Activated T-helper 17 cell treated with anti-CD3 and anti-CD28 coated beads, Interleukin-2, amount 50 U/mL, for 72 hours (primary cell): ENCODE data around the gene INSM1. TPM values are rescaled to one million over a fixed set of nuclear protein-coding genes. Genes with fewer than 3 reads are reported as not detected.

Experiments used
- ATAC-seq: fragments of 150-1000 bp; cut with Tn5 transposase; replicated peaks from 2 replicates; pipeline ENCODE4 v1.10.0; 2021; ENCODE audit warnings: mild to moderate bottlenecking, moderate library complexity
- H3K27ac Mint-ChIP-seq: one replicate; pipeline ENCODE4 v1.8.0; 2022; ENCODE audit warnings: mixed read lengths
- H3K27me3 Mint-ChIP-seq: one replicate; pipeline ENCODE4 v1.8.0; 2022; ENCODE audit warnings: mixed read lengths
- H3K36me3 Mint-ChIP-seq: one replicate; pipeline ENCODE4 v1.8.0; 2022; ENCODE audit warnings: low read depth, mild to moderate bottlenecking, mixed read lengths
- H3K4me1 Mint-ChIP-seq: one replicate; pipeline ENCODE4 v1.8.0; 2022; ENCODE audit warnings: mixed read lengths
- H3K4me3 Mint-ChIP-seq: one replicate; pipeline ENCODE4 v1.8.0; 2022; ENCODE audit warnings: mild to moderate bottlenecking, mixed read lengths
- H3K9me3 Mint-ChIP-seq: one replicate; pipeline ENCODE4 v1.8.0; 2022; ENCODE audit warnings: mixed read lengths
- total RNA-seq, 2 donors: library from RNA; stranded (reverse); gene quantifications; one replicate each; pipeline ENCODE4 v1.2.3, GENCODE V29; 2022

The INSM1 gene
- total RNA-seq, 2 donors from 2014 or later = 2.8 TPM; not detected in 1

DNA sequence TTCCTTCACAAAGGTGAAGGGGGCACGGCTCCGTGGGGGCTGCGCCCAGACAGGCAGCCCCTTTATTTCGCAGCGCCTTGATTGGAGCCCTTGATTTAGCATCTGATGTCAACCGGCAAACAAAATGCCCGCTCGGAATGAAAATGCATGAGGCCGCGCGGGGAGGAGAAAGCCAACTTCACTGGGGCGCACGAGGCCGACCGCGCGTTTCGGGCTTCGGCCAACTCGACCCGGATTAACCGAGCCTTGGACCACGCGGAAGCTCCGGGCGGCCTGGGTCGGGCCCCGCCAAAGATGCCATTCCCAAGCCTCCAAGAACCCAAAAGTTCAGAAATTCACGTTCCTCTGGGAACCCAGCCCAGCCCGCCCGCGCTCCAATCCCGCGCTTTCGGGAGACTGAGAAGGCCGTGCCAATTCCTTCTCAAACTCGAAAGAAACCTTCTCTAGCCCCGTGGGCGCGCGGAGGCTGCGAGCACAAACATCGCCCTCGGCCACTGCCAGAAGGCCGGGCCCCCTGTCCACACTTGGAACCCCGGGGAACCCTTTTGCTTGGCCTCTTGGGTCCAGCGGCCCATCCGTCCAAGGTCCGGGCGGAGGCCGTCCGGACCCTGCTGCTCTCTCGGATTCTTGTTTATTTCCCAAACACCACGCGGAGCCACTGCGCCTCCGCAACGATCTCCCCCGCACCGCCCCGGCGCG, 879 bp upstream of the INSM1 start:
- Mint-ChIP-seq H3K27me3 (peaks cover 56% of the 10 kb centered on the region), H3K4me3 (peak overlapping the region; percentile 71), H3K9me3 (no peaks in the 10 kb centered on the region), H3K27ac (no peak overlapping the region), H3K36me3 (peaks cover 13% of the 10 kb centered on the region), H3K4me1 (peaks cover 4% of the 10 kb centered on the region)
- no peak for ATAC-seq

GRCh38 chr20:20368418-20369249, 730 bp downstream of the INSM1 start:
- peaks cover 13% of the 10 kb centered on the region for H3K36me3 Mint-ChIP-seq
- H3K4me3 Mint-ChIP-seq = no peak overlapping the region
- peak; percentile 30 for ATAC-seq
- peaks cover 4% of the 10 kb centered on the region for H3K4me1 Mint-ChIP-seq
- H3K27me3 Mint-ChIP-seq = peaks cover 48% of the 10 kb centered on the region
- H3K27ac Mint-ChIP-seq = no peak overlapping the region
- H3K9me3 Mint-ChIP-seq = no peaks in the 10 kb centered on the region

DNA sequence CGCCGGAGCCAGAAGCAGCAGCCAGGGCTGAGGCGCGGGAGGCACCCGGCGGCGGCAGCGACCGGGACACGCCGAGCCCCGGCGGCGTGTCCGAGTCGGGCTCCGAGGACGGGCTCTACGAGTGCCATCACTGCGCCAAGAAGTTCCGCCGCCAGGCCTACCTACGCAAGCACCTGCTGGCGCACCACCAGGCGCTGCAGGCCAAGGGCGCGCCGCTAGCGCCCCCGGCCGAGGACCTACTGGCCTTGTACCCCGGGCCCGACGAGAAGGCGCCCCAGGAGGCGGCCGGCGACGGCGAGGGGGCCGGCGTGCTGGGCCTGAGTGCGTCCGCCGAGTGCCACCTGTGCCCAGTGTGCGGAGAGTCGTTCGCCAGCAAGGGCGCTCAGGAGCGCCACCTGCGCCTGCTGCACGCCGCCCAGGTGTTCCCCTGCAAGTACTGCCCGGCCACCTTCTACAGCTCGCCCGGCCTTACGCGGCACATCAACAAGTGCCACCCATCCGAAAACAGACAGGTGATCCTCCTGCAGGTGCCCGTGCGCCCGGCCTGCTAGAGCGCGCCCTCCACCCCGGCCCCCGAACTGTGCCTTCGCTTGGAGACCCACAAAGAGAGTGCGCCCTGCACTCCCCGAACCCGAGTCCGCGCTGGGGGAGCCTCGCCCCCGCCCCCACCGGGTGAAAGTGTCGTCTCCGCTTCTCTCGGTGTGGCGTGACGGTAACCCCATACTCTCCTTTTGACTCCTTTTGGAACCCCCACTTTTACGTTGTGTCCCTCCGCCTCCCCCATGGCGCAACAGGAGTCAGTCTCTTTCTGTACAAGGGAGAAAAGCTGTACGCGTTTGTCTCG, 1.6 kb downstream of the INSM1 start:
- no peak overlapping the region for H3K27ac Mint-ChIP-seq
- peaks cover 47% of the 10 kb centered on the region for H3K27me3 Mint-ChIP-seq
- peaks cover 13% of the 10 kb centered on the region for H3K36me3 Mint-ChIP-seq
- no peaks in the 10 kb centered on the region for H3K9me3 Mint-ChIP-seq
- H3K4me1 Mint-ChIP-seq = peaks cover 4% of the 10 kb centered on the region
- peak overlapping the region; percentile 68 for H3K4me3 Mint-ChIP-seq
- peak; percentile 40 for ATAC-seq

GRCh38 chr20:20370094-20370575, 2.2 kb downstream of the INSM1 start:
- Mint-ChIP-seq H3K27ac (no peak overlapping the region), H3K36me3 (peaks cover 13% of the 10 kb centered on the region), H3K27me3 (peaks cover 47% of the 10 kb centered on the region), H3K4me3 (peak overlapping the region; percentile 68), H3K9me3 (no peaks in the 10 kb centered on the region), H3K4me1 (peaks cover 4% of the 10 kb centered on the region)
- no peak for ATAC-seq

DNA sequence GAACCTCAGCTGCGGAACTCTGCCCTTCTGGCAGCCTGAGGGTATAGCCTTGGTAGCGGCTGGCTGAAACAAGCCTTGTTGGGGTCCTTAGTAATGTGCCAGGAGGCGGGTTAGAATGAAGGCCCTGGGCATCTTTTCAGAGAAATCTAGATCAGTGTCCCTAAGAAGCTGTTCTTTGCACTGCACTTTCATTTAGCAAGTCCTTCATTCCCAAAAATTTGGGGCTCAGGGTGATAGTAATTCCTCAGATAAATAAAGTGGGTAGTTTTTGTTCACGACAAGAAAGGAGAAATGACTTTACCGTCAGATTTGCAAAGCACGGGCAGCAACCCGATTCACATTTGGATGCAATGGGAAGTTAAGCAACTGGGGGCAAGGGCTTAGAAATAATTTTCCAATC, 3.2 kb downstream of the INSM1 start:
- no peak for ATAC-seq
- no peaks in the 10 kb centered on the region for H3K9me3 Mint-ChIP-seq
- peaks cover 6% of the 10 kb centered on the region for H3K36me3 Mint-ChIP-seq
- H3K4me1 Mint-ChIP-seq = peaks cover 4% of the 10 kb centered on the region
- H3K27ac Mint-ChIP-seq = no peak overlapping the region
- peaks cover 46% of the 10 kb centered on the region for H3K27me3 Mint-ChIP-seq
- peak overlapping the region; percentile 68 for H3K4me3 Mint-ChIP-seq

- no peak overlapping the region for H3K27ac Mint-ChIP-seq
- H3K27me3 Mint-ChIP-seq = peaks cover 43% of the 10 kb centered on the region
- peaks cover 6% of the 10 kb centered on the region for H3K36me3 Mint-ChIP-seq
- peaks cover 4% of the 10 kb centered on the region for H3K4me1 Mint-ChIP-seq
- ATAC-seq = no peak
- peak overlapping the region; percentile 68 for H3K4me3 Mint-ChIP-seq
- no peaks in the 10 kb centered on the region for H3K9me3 Mint-ChIP-seq
Measured at GRCh38 chr20:20371681-20372080, 3.8 kb downstream of the INSM1 start.

- Mint-ChIP-seq H3K4me3 (no peak overlapping the region), H3K27ac (no peak overlapping the region)
Measured at GRCh38 chr20:20373091-20373571, 5.2 kb downstream of the INSM1 start.

DNA sequence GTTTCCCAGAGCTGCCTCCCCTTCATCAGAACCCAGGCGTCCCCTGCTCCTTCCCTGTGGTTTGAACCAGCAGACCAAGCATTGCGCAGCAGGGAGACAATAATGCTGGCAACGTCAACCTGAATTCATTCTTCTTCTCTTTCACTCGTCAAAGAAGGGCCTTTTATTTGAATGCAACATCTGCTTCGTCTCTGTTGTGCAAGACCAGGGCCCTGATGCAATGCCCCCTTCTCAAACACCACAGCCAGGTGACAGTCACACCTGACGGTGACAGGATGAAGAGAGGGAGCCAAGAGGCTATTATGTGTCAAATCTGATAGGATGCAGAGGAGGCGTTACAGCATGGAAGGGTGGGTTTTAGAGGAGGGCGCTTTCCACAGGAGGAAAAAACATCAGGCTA, 8.0 kb downstream of the INSM1 start:
- Mint-ChIP-seq H3K27ac (no peak overlapping the region), H3K9me3 (no peaks in the 10 kb centered on the region), H3K4me3 (no peak overlapping the region), H3K27me3 (peaks cover 42% of the 10 kb centered on the region), H3K36me3 (no peaks in the 10 kb centered on the region), H3K4me1 (no peaks in the 10 kb centered on the region)
- ATAC-seq = no peak

More at GRCh38 chr20:20373091-20373571, 5.2 kb downstream of the INSM1 start:
- peaks cover 41% of the 10 kb centered on the region for H3K27me3 Mint-ChIP-seq
- no peaks in the 10 kb centered on the region for H3K9me3 Mint-ChIP-seq
- H3K4me1 Mint-ChIP-seq = peaks cover 4% of the 10 kb centered on the region
- ATAC-seq = no peak
- peaks cover 6% of the 10 kb centered on the region for H3K36me3 Mint-ChIP-seq

GRCh38 chr20:20386192-20386591, 18.3 kb downstream of the INSM1 start:
- ATAC-seq = no peak
- Mint-ChIP-seq H3K27me3 (peaks cover 5% of the 10 kb centered on the region), H3K27ac (no peak overlapping the region), H3K4me3 (no peak overlapping the region), H3K9me3 (no peaks in the 10 kb centered on the region), H3K36me3 (no peaks in the 10 kb centered on the region), H3K4me1 (no peaks in the 10 kb centered on the region)

GRCh38 chr20:20390393-20390792, 22.5 kb downstream of the INSM1 start:
- ATAC-seq = no peak
- no peaks in the 10 kb centered on the region for H3K9me3 Mint-ChIP-seq
- no peak overlapping the region for H3K27ac Mint-ChIP-seq
- H3K36me3 Mint-ChIP-seq = peaks cover 33% of the 10 kb centered on the region
- H3K4me3 Mint-ChIP-seq = no peak overlapping the region
- H3K4me1 Mint-ChIP-seq = no peaks in the 10 kb centered on the region
- H3K27me3 Mint-ChIP-seq = no peaks in the 10 kb centered on the region

GRCh38 chr20:20391115-20391514, 23.2 kb downstream of the INSM1 start:
- Mint-ChIP-seq H3K27ac (no peak overlapping the region), H3K36me3 (peaks cover 33% of the 10 kb centered on the region), H3K9me3 (no peaks in the 10 kb centered on the region), H3K4me1 (no peaks in the 10 kb centered on the region), H3K27me3 (no peaks in the 10 kb centered on the region), H3K4me3 (no peak overlapping the region)
- ATAC-seq = no peak

- no peaks in the 10 kb centered on the region for H3K27me3 Mint-ChIP-seq
- H3K9me3 Mint-ChIP-seq = no peaks in the 10 kb centered on the region
- no peaks in the 10 kb centered on the region for H3K4me1 Mint-ChIP-seq
- no peak overlapping the region for H3K27ac Mint-ChIP-seq
- H3K4me3 Mint-ChIP-seq = no peak overlapping the region
- ATAC-seq = no peak
- peaks cover 33% of the 10 kb centered on the region for H3K36me3 Mint-ChIP-seq
Measured at GRCh38 chr20:20391766-20392165, 23.9 kb downstream of the INSM1 start.

DNA sequence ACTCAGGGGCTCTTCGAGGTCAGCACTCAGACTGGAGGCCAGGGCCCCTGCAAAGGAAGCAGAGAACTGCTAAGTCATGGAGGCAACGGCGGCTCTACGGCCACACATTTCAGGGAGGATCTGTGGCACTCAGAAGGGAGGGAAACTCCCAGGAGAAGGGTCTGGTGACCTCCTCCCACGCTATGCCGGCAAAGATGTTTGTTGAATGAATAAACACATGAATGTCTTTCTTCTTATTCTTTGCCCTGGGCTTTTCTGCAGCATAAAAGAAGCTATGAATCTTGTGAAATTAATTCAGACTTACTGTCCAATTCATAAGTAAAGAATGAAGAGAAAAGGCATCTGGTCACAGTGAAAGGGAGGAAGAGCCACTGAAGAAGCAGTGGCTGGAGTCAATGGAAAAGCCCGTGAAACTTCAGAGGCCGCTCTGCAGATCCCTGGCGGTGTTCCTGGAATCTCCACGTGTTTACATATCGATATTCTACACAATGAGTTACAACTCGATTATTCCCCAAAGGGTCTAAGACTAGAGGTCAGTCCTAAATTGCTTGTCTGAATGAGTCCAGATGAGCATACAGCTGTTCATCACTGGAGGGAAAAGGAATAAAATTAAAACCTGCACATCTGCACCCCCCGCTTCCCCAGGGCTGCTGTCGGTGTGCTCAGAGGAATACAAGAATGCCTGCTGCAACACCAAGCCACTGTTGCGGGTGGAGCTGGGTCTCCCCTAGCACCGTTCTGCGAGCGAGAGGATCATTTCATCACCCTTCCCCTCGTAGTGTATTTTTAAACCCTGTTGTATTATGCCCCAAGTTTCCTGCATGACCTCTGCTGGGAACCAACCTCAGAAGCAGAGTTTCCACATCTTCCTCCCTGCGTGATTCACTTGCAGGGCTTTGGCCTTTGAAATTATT, 25.6 kb downstream of the INSM1 start:
- ATAC-seq = no peak
- Mint-ChIP-seq H3K9me3 (no peaks in the 10 kb centered on the region), H3K4me3 (no peak overlapping the region), H3K36me3 (peaks cover 33% of the 10 kb centered on the region), H3K27me3 (no peaks in the 10 kb centered on the region), H3K4me1 (no peaks in the 10 kb centered on the region), H3K27ac (no peak overlapping the region)
